ENCODE results near the gene RNF208. TPM values are rescaled to one million over a fixed set of nuclear protein-coding genes. Genes with fewer than 3 reads are reported as not detected.
A peak's percentile ranks its signal among the peaks of the same experiment; 100 is the strongest.

Gene RNF208
- total and polyA plus RNA-seq, 9 of the 15 experiments (the other 6 are each of a cell fraction or from before 2014, with no cell fraction given): 0.15 to 6.9 (median 0.50) TPM; not detected in 2

GRCh38 chr9:137211532-137211931, 10.5 kb downstream of the RNF208 start (continued):
- TF ChIP-seq AFF1 (IDR thresholded peaks at IDR 0.05; ENCODE audit: low read depth in 1 of 2, partially characterized antibody in 2 of 2) (no peak), RAD21 (CRISPR knock-in tag; conservative IDR thresholded peaks at IDR 0.05 in 1 of 2, IDR thresholded peaks at IDR 0.05 in 1 of 2) (no peak), SUPT5H (IDR thresholded peaks at IDR 0.05) (peak; percentile 48; the same call in 1 of the 2 replicates), RBFOX2 (IDR thresholded peaks at IDR 0.05; ENCODE audit: low read depth, low read length) (peak; percentile 49; the same call in 1 of the 2 replicates)

GRCh38 chr9:137206602-137207001, 15.4 kb downstream of the RNF208 start:
- in situ Hi-C loops (cut with MboI) (no loop called here), intact Hi-C loops (cut with micrococcal nuclease) (no loop called here)
- Histone ChIP-seq H3K9ac (ENCODE audit: insufficient read depth in 1 of 2, low read depth in 2 of 2, low read length in 2 of 2) (peak overlapping the region; percentile 92 to 98), H3K27me3 (ENCODE audit: control insufficient read depth in 2 of 2, insufficient read depth in 2 of 2, low read length in 2 of 2) (no peaks in the 10 kb centered on the region), H3K4me2 (ENCODE audit: insufficient read depth, low read length) (peak overlapping the region; percentile 95), H3K9me1 (ENCODE audit: control insufficient read depth, insufficient read depth, low read length) (peaks cover 3% of the 10 kb centered on the region), H4K20me1 (replicated peaks; ENCODE audit: control insufficient read depth, insufficient read depth, low read length) (peaks cover 3% of the 10 kb centered on the region), H3K9me3 (replicated peaks; ENCODE audit: control insufficient read depth, insufficient read depth, low read depth, low read length) (no peaks in the 10 kb centered on the region), H2AFZ (ENCODE audit: low read depth, low read length) (no peak overlapping the region), H3K36me3 (ENCODE audit: control insufficient read depth, insufficient read depth, low read length) (peaks cover 46% of the 10 kb centered on the region; the same call in 2 of the 3 replicates), H3K79me2 (ENCODE audit: control insufficient read depth, insufficient read depth, low read length) (peaks cover 52% of the 10 kb centered on the region), H3K27ac (ENCODE audit: extremely low read depth, low read depth, low read length) (peak overlapping the region; percentile 88), H3K4me3 (peak overlapping the region; percentile 99), H3K4me1 (replicated peaks in 1 of 2; ENCODE audit: control insufficient read depth in 2 of 2, insufficient read depth in 2 of 2, low read length in 2 of 2) (peaks cover 25 to 52% of the 10 kb centered on the region in 2 experiments)
- 18% methylated on average over 6 of the region's 7 CpGs for WGBS (ENCODE audit: insufficient coverage, low coverage, missing lambda C conversion rate)
- DNase-seq (ENCODE audit: extremely low read depth in 1 of 4, low spot score in 3 of 4) (peak in 2 of 4 experiments; percentile 38 to 49), ATAC-seq (no peak), FAIRE-seq (no peak)
- ChIA-PET CTCF (ENCODE audit: low intra/inter-chr PET ratio) (no interaction called here), POLR2A (interaction anchor here (0.5 to 1.3 kb wide), 4 partner anchors 9 to 101 kb away, joined by 3 to 5 read pairs (median 4); no protein-coding TSS in a partner anchor)
- TF ChIP-seq MED1 (CRISPR knock-in tag; IDR thresholded peaks at IDR 0.05; ENCODE audit: borderline replicate concordance): no peak
- TF ChIP-seq CBFA2T3 (IDR thresholded peaks at IDR 0.05): peak; percentile 72
- TF ChIP-seq CXXC5 (CRISPR knock-in tag; IDR thresholded peaks at IDR 0.05): no peak
- peak; percentile 47 for TF ChIP-seq TEAD4 (IDR thresholded peaks at IDR 0.05; ENCODE audit: low read length)
- no peak for TF ChIP-seq TEAD4 (CRISPR knock-in tag; IDR thresholded peaks at IDR 0.05; ENCODE audit: borderline replicate concordance)
- TF ChIP-seq FOXA1 (IDR thresholded peaks at IDR 0.05; ENCODE audit: borderline replicate concordance): no peak
- TF ChIP-seq CBFA2T2 (conservative IDR thresholded peaks at IDR 0.05): peak; percentile 44
- peak; percentile 27; the same call in 1 of the 2 replicates for TF ChIP-seq TAL1 (IDR thresholded peaks at IDR 0.05)
- TF ChIP-seq TRIM25 (IDR thresholded peaks at IDR 0.05; ENCODE audit: borderline replicate concordance): no peak
- TF ChIP-seq HNRNPUL1 (IDR thresholded peaks at IDR 0.05; ENCODE audit: low read length): no peak
- BruUV-seq (replicated peaks): no TSS peak

Measured in K562 (cell line).